Heart right ventricle (tissue), 16 donors: ENCODE data around the gene EME1. TPM values are rescaled to one million over a fixed set of nuclear protein-coding genes. Genes with fewer than 3 reads are reported as not detected.
A peak's percentile ranks its signal among the peaks of the same experiment; 100 is the strongest.

Source experiments
- ATAC-seq, 8 donors: fragments of 200-7000 bp; cut with Tn5 transposase; one replicate each; pipeline ENCODE4 v1.9.1; 2020; ENCODE audit warnings: mild to moderate bottlenecking in 8 of 8, moderate library complexity in 8 of 8, moderate number of reproducible peaks in 1 of 8
- DNase-seq, 2 donors: peaks; one replicate each; pipeline ENCODE4 v3.0.0-alpha.2; 2020
- H3K27ac ChIP-seq, 10 donors: fragments of 200-600 bp; sonication (generic) in 2 of 10; one replicate each; pipeline versions ENCODE4 v1.5.0 to v1.8.0; 2020 to 2022; ENCODE audit warnings: mild to moderate bottlenecking in 3 of 10
- H3K27me3 ChIP-seq, 7 donors: fragments of 200-600 bp; one replicate each; pipeline ENCODE4 v1.8.0; 2021 to 2022; ENCODE audit warnings: mild to moderate bottlenecking in 2 of 7
- H3K36me3 ChIP-seq, 9 donors: fragments of 200-600 bp; sonication (generic) in 1 of 9; one replicate each; pipeline versions ENCODE4 v1.5.0 to v1.8.0; 2020 to 2022; ENCODE audit warnings: mild to moderate bottlenecking in 2 of 9
- H3K4me1 ChIP-seq, 9 donors: fragments of 200-600 bp; sonication (generic) in 1 of 9; one replicate each; pipeline versions ENCODE4 v1.5.0 to v1.8.0; 2020 to 2022; ENCODE audit warnings: mild to moderate bottlenecking in 4 of 9
- H3K4me3 ChIP-seq, 10 donors: fragments of 200-600 bp; sonication (generic) in 2 of 10; one replicate each; pipeline versions ENCODE4 v1.5.0 to v1.8.0; 2020 to 2022; ENCODE audit warnings: mild to moderate bottlenecking in 7 of 10, moderate library complexity in 2 of 10
- H3K9me3 ChIP-seq, 11 donors: fragments of 200-600 bp in 10 of 11; sonication (generic) in 2 of 11; one replicate each; pipeline versions ENCODE4 v1.5.0 to v1.8.0; 2013 to 2022; ENCODE audit warnings: mild to moderate bottlenecking in 2 of 11, control low read depth in 1 of 11, moderate library complexity in 1 of 11
- CTCF ChIP-seq, 9 donors: fragments of 200-600 bp; sonication (generic) in 2 of 9; IDR thresholded peaks; one replicate each; pipeline versions ENCODE4 v1.5.0 to v1.8.0; 2021 to 2022; ENCODE audit warnings: antibody characterized with exemption in 9 of 9, mild to moderate bottlenecking in 5 of 9, moderate library complexity in 1 of 9
- WGBS, 2 donors: extraction: QIAGEN DNeasy Blood & Tissue Kit; methylation state at CpG; one replicate each; pipeline ENCODE4 v1.1.7; 2013; ENCODE audit warnings: inconsistent platforms in 1 of 2; 5-methylcytosine and 5-hydroxymethylcytosine counted together
- intact Hi-C, 10 donors: fragments of 100-400 bp; cut with DNase I; formaldehyde crosslinking; loops; one replicate each; pipeline versions ENCODE4 v1.11.1 to v1.14.2; 2022
- polyA plus RNA-seq, 2 donors: library from polyadenylated mRNA; stranded (reverse); fragments of 200-250 nt; gene quantifications; one replicate each; pipeline ENCODE4 v1.2.3, GENCODE V29; 2013
- total RNA-seq, 10 donors: library from RNA; stranded (reverse); fragmentation: NEBNext Ultra II Directional in 3 of 10; extraction: Animal tissue kit (Norgen Biotek cat#: 25700) in 3 of 10; gene quantifications; one replicate each; pipeline versions ENCODE4 v1.2.1 to v1.2.4, GENCODE V29; 2021 to 2023
- donor health status: Arrhythmogenic right ventricular cardiomyopathy.
- donor health status: ischemic (EF 13 %, LVEDD 7.1; RV severe dilation, severe dysfunction).
- donor health status: healthy with polysubstance abuse.
- donor health status: DM: no; HTN: yes; CAD: no.
- donor health status: DM: no; HTN: no; CAD: no.
- donor health status: ischemic (EF 25% LVEDD 6.9; RV normal size, moderate dysfunction).
- donor health status: ischemic (EF 25% LVEDD 5.7; RV mildly dilated, moderate dysfunction).
- donor health status: healthy.
- donor health status: DM: yes; HTN: yes; CAD: no.
- donor health status: Ischemic cardiomyopathy.
- donor health status: ischemic (EF 35%, LVEDD 5.7; RV mildly dilated, moderate dysfunction).
- donor health status: nonischemic (EF 11% LVEDD 7.7; RV severe dilation, severe dysfunction).
- donor health status: DM: yes; HTN: yes; CAD: no.
- donor health status: PGD.
- donor health status: ischemic (EF 29% LVEDD 5.4; RV normal size, mild dysfunction).
- donor health status: nonischemic (EF 23%, LVEDD 6.1; RV moderate dilation, normal function).

EME1 gene
- total and polyA plus RNA-seq, 12 donors = 0.20 to 1.8 (median 0.54) TPM

- no peak for TF ChIP-seq CTCF (IDR thresholded peaks at IDR 0.05)
- intact Hi-C loops = loop anchor here in 2 of 10 donors (10.0 kb wide), 2 partner anchors 99 to 109 kb away; partner anchors contain the start of genes CHAD (in 1 of the 2) and RSAD1 (in 1 of the 2)
- H3K36me3 ChIP-seq = peaks cover 0 to 69% (median 44%) of the 10 kb centered on the region in 9 donors
- no peak overlapping the region for H3K27ac ChIP-seq
- DNase-seq = no peak
- H3K9me3 ChIP-seq = no peaks in the 10 kb centered on the region
- H3K4me1 ChIP-seq = peaks cover 0 to 36% (median 6%) of the 10 kb centered on the region in 9 donors
- 87 to 90% methylated on average over 14 of the region's 14 CpGs for WGBS, 2 donors
- no peaks in the 10 kb centered on the region for H3K27me3 ChIP-seq
- no peak for ATAC-seq
- H3K4me3 ChIP-seq = no peak overlapping the region
Measured at GRCh38 chr17:50365649-50366393, 7.2 kb upstream of the EME1 start.

- peaks cover 0 to 43% (median 16%) of the 10 kb centered on the region in 9 donors for H3K4me1 ChIP-seq
- DNase-seq (no peak), ATAC-seq (no peak)
- H3K27ac ChIP-seq = no peak overlapping the region
- no peak overlapping the region for H3K4me3 ChIP-seq
- H3K36me3 ChIP-seq = peaks cover 0 to 63% (median 44%) of the 10 kb centered on the region in 9 donors
- intact Hi-C loops = loop anchor here in 2 of 10 donors (10.0 kb wide), 2 partner anchors 97 to 107 kb away; partner anchors contain the start of genes CHAD (in 1 of the 2) and RSAD1 (in 1 of the 2)
- H3K9me3 ChIP-seq = no peaks in the 10 kb centered on the region
- WGBS, 2 donors = 94 to 100% methylated on average over 1 of the region's 1 CpG
- H3K27me3 ChIP-seq = no peaks in the 10 kb centered on the region
- no peak for TF ChIP-seq CTCF (IDR thresholded peaks at IDR 0.05)
Measured at GRCh38 chr17:50367401-50367800, 5.6 kb upstream of the EME1 start.

DNA sequence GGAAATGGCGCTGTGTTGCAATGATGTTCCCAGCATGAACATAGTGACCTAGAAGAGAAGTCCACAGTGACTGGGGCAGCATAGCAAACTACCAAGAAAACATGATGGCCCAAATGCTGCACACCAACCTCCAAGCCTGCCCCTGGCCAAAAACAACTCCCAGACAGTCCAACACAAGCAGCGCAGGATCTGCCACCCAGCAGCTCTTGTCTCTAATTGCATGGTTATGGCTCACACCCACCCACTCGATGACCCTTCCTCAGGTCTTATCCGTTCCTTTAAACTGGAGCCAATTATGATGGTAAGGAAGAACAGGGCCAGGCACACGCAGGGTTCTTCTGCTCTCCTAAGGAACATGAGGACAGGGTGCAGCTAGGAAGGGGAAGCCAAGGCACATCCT, 3.0 kb upstream of the EME1 start:
- no peak for ATAC-seq
- Histone ChIP-seq H3K27me3 (no peaks in the 10 kb centered on the region), H3K27ac (no peak overlapping the region), H3K9me3 (no peaks in the 10 kb centered on the region), H3K36me3 (peaks cover 0 to 61% (median 44%) of the 10 kb centered on the region in 9 donors), H3K4me3 (no peak overlapping the region), H3K4me1 (peaks cover 0 to 27% (median 19%) of the 10 kb centered on the region in 9 donors)
- no peak for TF ChIP-seq CTCF (IDR thresholded peaks at IDR 0.05)
- no peak for DNase-seq
- 92 to 95% methylated on average over 5 of the region's 5 CpGs for WGBS, 2 donors
- intact Hi-C loops = no loop called here

GRCh38 chr17:50371526-50371925, 1.5 kb upstream of the EME1 start:
- no peaks in the 10 kb centered on the region for H3K9me3 ChIP-seq
- no peak for TF ChIP-seq CTCF (IDR thresholded peaks at IDR 0.05)
- DNase-seq (no peak), ATAC-seq (no peak)
- 93 to 94% methylated on average over 2 of the region's 2 CpGs for WGBS, 2 donors
- H3K27ac ChIP-seq = no peak overlapping the region
- H3K4me1 ChIP-seq = peaks cover 0 to 22% (median 19%) of the 10 kb centered on the region in 9 donors
- peak overlapping the region in 4 of 10 donors; percentile 58 to 89 (median 76) for H3K4me3 ChIP-seq
- H3K27me3 ChIP-seq = no peaks in the 10 kb centered on the region
- peaks cover 0 to 47% (median 40%) of the 10 kb centered on the region in 9 donors for H3K36me3 ChIP-seq
- intact Hi-C loops = no loop called here
